IMR-90 (cell line): ENCODE results near the gene RAPGEF2. TPM values are rescaled to one million over a fixed set of nuclear protein-coding genes. Genes with fewer than 3 reads are reported as not detected.

Experiments
- ATAC-seq: fragments of 200-7000 bp; cut with Tn5 transposase; 2 replicates; pipeline ENCODE4 v1.9.1; 2020; ENCODE audit warnings: low read depth, mild to moderate bottlenecking, moderate library complexity
- BruUV-seq: library from RNA; stranded (reverse); fragments of 400-500 nt; replicated peaks from 2 replicates; lab custom pipeline; 2021; lab: Mats Ljungman, UMichigan
- CTCF ChIA-PET: fragments of 300-600 bp; formaldehyde crosslinking; extraction: SDS; loops from one replicate; lab custom pipeline; 2021; ENCODE audit warnings: antibody characterized with exemption; lab: Yijun Ruan, JAX
- POLR2A ChIA-PET: fragments of 300-600 bp; sonication (Branson Sonifier 250); formaldehyde crosslinking; loops from one replicate; lab custom pipeline; 2022; ENCODE audit warnings: antibody characterized with exemption; ENCODE audit not compliant: unreplicated experiment; lab: Charles Lee
- DNase-seq: peaks from one replicate; pipeline ENCODE4 v3.0.0; 2013
- H2AFZ ChIP-seq: replicated peaks from 2 replicates; pipeline ENCODE3; 2013; ENCODE audit warnings: low read length, mild to moderate bottlenecking; ENCODE audit not compliant: poor library complexity
- H2AK5ac ChIP-seq: 2 replicates; pipeline ENCODE4 v1.6.1; 2013; ENCODE audit warnings: low read depth, low read length, inconsistent platforms
- H2AK9ac ChIP-seq: replicated peaks from 2 replicates; pipeline ENCODE3; 2013; ENCODE audit warnings: mild to moderate bottlenecking, low read depth, low read length, moderate library complexity; ENCODE audit not compliant: poor library complexity
- H2BK120ac ChIP-seq: 2 replicates; pipeline ENCODE4 v1.6.1; 2013; ENCODE audit warnings: low read depth, low read length, inconsistent platforms
- H2BK15ac ChIP-seq: 3 replicates; pipeline ENCODE4 v1.6.1; 2013; ENCODE audit warnings: low read depth, low read length, inconsistent platforms
- H2BK20ac ChIP-seq: 2 replicates; pipeline ENCODE4 v1.6.1; 2013; ENCODE audit warnings: low read depth, mild to moderate bottlenecking, inconsistent platforms, low read length, moderate library complexity
- H2BK5ac ChIP-seq: 2 replicates; pipeline ENCODE4 v1.6.1; 2013; ENCODE audit warnings: mild to moderate bottlenecking, low read depth, low read length, inconsistent platforms; ENCODE audit not compliant: poor library complexity, severe bottlenecking
- H3K14ac ChIP-seq: replicated peaks from 2 replicates; pipeline ENCODE4 v1.6.1; 2013; ENCODE audit warnings: low read depth, low read length, inconsistent platforms
- H3K18ac ChIP-seq: 2 replicates; pipeline ENCODE4 v1.6.1; 2013; ENCODE audit warnings: low read depth, low read length, control low read depth
- H3K23ac ChIP-seq: 2 replicates; pipeline ENCODE4 v1.6.1; 2013; ENCODE audit warnings: low read depth, low read length, inconsistent platforms
- H3K27ac ChIP-seq: 2 replicates; pipeline ENCODE4 v1.5.1; 2013; ENCODE audit warnings: mild to moderate bottlenecking, control low read depth, low read length; ENCODE audit not compliant: insufficient read depth
- H3K27me3 ChIP-seq: 2 replicates; pipeline ENCODE4 v1.6.1; 2013; ENCODE audit warnings: low read length; ENCODE audit not compliant: control insufficient read depth, insufficient read depth
- H3K36me3 ChIP-seq: 2 replicates; pipeline ENCODE4 v1.6.1; 2013; ENCODE audit warnings: low read length, mixed read lengths; ENCODE audit not compliant: control insufficient read depth, insufficient read depth
- H3K4ac ChIP-seq: 2 replicates; pipeline ENCODE4 v1.6.1; 2013; ENCODE audit warnings: low read depth, low read length, inconsistent platforms
- H3K4me1 ChIP-seq: 2 replicates; pipeline ENCODE4 v1.6.1; 2013; ENCODE audit warnings: low read length, mixed read lengths; ENCODE audit not compliant: control insufficient read depth, insufficient read depth
- H3K4me2 ChIP-seq: 2 replicates; pipeline ENCODE4 v1.6.1; 2013; ENCODE audit warnings: low read depth, mild to moderate bottlenecking, control low read depth, low read length, moderate library complexity
- H3K4me3 ChIP-seq: 2 replicates; pipeline ENCODE4 v1.5.1; 2013; ENCODE audit warnings: low read depth, mild to moderate bottlenecking, control low read depth, low read length, moderate library complexity; ENCODE audit not compliant: insufficient read depth
- H3K56ac ChIP-seq: 2 replicates; pipeline ENCODE4 v1.6.1; 2013; ENCODE audit warnings: low read length, inconsistent platforms; ENCODE audit not compliant: insufficient read depth; ENCODE audit errors: extremely low read depth
- H3K79me1 ChIP-seq, 2 experiments: 2 replicates each; pipeline ENCODE4 v1.6.1; 2013; ENCODE audit warnings: low read length in 2 of 2, inconsistent platforms in 1 of 2, low read depth in 1 of 2
- H3K9ac ChIP-seq: 2 replicates; pipeline ENCODE4 v1.6.1; 2013; ENCODE audit warnings: low read depth, low read length, control low read depth
- H3K9me1 ChIP-seq: 2 replicates; pipeline ENCODE4 v1.6.1; 2013; ENCODE audit warnings: low read length, inconsistent platforms; ENCODE audit not compliant: insufficient read depth
- H3K9me3 ChIP-seq: 2 replicates; pipeline ENCODE4 v1.6.1; 2013; ENCODE audit warnings: low read length; ENCODE audit not compliant: control insufficient read depth, insufficient read depth
- H4K20me1 ChIP-seq: 2 replicates; pipeline ENCODE4 v1.6.1; 2013; ENCODE audit warnings: low read length, inconsistent platforms; ENCODE audit not compliant: insufficient read depth
- H4K5ac ChIP-seq: 2 replicates; pipeline ENCODE4 v1.6.1; 2013; ENCODE audit warnings: mild to moderate bottlenecking, low read depth, low read length, control low read depth
- H4K8ac ChIP-seq, 2 experiments: 2 replicates each; pipeline ENCODE4 v1.6.1; 2013; ENCODE audit warnings: low read depth in 2 of 2, low read length in 2 of 2, control low read depth in 1 of 2, inconsistent platforms in 1 of 2
- H4K91ac ChIP-seq: 2 replicates; pipeline ENCODE4 v1.6.1; 2013; ENCODE audit warnings: low read depth, low read length, inconsistent platforms; ENCODE audit not compliant: insufficient read depth
- BHLHE40 ChIP-seq: fragments of 150-350 bp; IDR thresholded peaks from 2 replicates; pipeline ENCODE4 v1.6.1; 2016; ENCODE audit warnings: mild to moderate bottlenecking, low read depth, low read length
- CEBPB ChIP-seq: IDR thresholded peaks from 2 replicates; pipeline ENCODE4 v1.6.1; 2012; ENCODE audit warnings: low read depth, low read length, improper control_type of control experiment
- CHD1 ChIP-seq: IDR thresholded peaks from 2 replicates; pipeline ENCODE4 v1.6.1; 2012; ENCODE audit warnings: low read depth, low read length, improper control_type of control experiment
- CTCF ChIP-seq: conservative IDR thresholded peaks from 2 replicates; pipeline ENCODE4 v1.5.1; 2012; ENCODE audit warnings: mild to moderate bottlenecking, low read depth, low read length, improper control_type of control experiment
- ELK1 ChIP-seq: fragments of 150-350 bp; IDR thresholded peaks from 2 replicates; pipeline ENCODE4 v1.6.1; 2016; ENCODE audit warnings: low read depth, mild to moderate bottlenecking, low read length, moderate library complexity, borderline replicate concordance
- FOS ChIP-seq: fragments of 150-350 bp; IDR thresholded peaks from 2 replicates; pipeline ENCODE4 v1.6.1; 2016; ENCODE audit warnings: low read depth, low read length
- MAFK ChIP-seq: IDR thresholded peaks from 2 replicates; pipeline ENCODE4 v1.6.1; 2012; ENCODE audit warnings: low read depth, low read length, improper control_type of control experiment
- MAZ ChIP-seq: IDR thresholded peaks from 2 replicates; pipeline ENCODE4 v1.6.1; 2012; ENCODE audit warnings: low read depth, mild to moderate bottlenecking, low read length, improper control_type of control experiment, moderate library complexity, borderline replicate concordance
- MXI1 ChIP-seq: IDR thresholded peaks from 2 replicates; pipeline ENCODE4 v1.6.1; 2012; ENCODE audit warnings: low read depth, mild to moderate bottlenecking, low read length, moderate library complexity, borderline replicate concordance
- NFE2L2 ChIP-seq: fragments of 150-350 bp; IDR thresholded peaks from 2 replicates; pipeline ENCODE4 v1.6.1; 2016; ENCODE audit warnings: low read depth, mild to moderate bottlenecking, low read length
- POLR2A ChIP-seq: IDR thresholded peaks from 2 replicates; pipeline ENCODE4 v1.6.1; 2012; ENCODE audit warnings: mild to moderate bottlenecking, low read depth, low read length
- RAD21 ChIP-seq: IDR thresholded peaks from 2 replicates; pipeline ENCODE4 v1.6.1; 2012; ENCODE audit warnings: low read length, improper control_type of control experiment
- RCOR1 ChIP-seq: IDR thresholded peaks from 2 replicates; pipeline ENCODE4 v1.6.1; 2012; ENCODE audit warnings: mild to moderate bottlenecking, low read length, improper control_type of control experiment; ENCODE audit not compliant: insufficient replicate concordance
- RFX5 ChIP-seq: IDR thresholded peaks from 2 replicates; pipeline ENCODE4 v1.8.0; 2012; ENCODE audit warnings: low read depth, mild to moderate bottlenecking, low read length, moderate library complexity
- SMC3 ChIP-seq: fragments of 150-350 bp; IDR thresholded peaks from 2 replicates; pipeline ENCODE4 v1.6.1; 2016; ENCODE audit warnings: low read depth, mild to moderate bottlenecking, antibody characterized with exemption, low read length, moderate library complexity
- USF2 ChIP-seq: fragments of 150-350 bp; IDR thresholded peaks from 2 replicates; pipeline ENCODE4 v1.6.1; 2017; ENCODE audit warnings: mild to moderate bottlenecking, antibody characterized with exemption, low read length, low read depth
- whole genome bisulfite sequencing, 2 experiments: methylation state at CpG; one replicate each; pipeline versions ENCODE4 v1.1.5 to v1.1.7; 2013; ENCODE audit warnings: missing lambda C conversion rate in 2 of 2; ENCODE audit not compliant: insufficient read length in 1 of 2; ENCODE audit errors: extremely low coverage in 2 of 2; 5-methylcytosine and 5-hydroxymethylcytosine counted together
- dilution Hi-C: fragments of 300-500 bp; cut with HindIII; formaldehyde crosslinking; loops from one replicate; pipeline ENCODE4 v1.14.3; 2018; ENCODE audit warnings: low sequenced_read_pairs; ENCODE audit not compliant: unreplicated experiment
- in situ Hi-C: fragments of 300-500 bp; cut with MboI; formaldehyde crosslinking; loops from 3 replicates; pipeline ENCODE4 v1.14.3; 2019; ENCODE audit warnings: low sequenced_read_pairs, inconsistent platforms, mixed read lengths
- intact Hi-C: fragments of 100-400 bp; cut with micrococcal nuclease; formaldehyde crosslinking; loops from 2 replicates; pipeline ENCODE4 v1.10.0; 2022
- polyA plus RNA-seq, 3 experiments: library from polyadenylated mRNA; depleted of rRNA; stranded (reverse); fragments of >200 nt; gene quantifications; 2 replicates each; pipeline ENCODE4 v1.2.3, GENCODE V29; 2012; ENCODE audit warnings: low replicate concordance in 1 of 3
- total RNA-seq: library from RNA; depleted of rRNA; stranded (reverse); fragments of >200 nt; gene quantifications from 2 replicates; pipeline ENCODE4 v1.2.3, GENCODE V29; 2012

The RAPGEF2 gene
- total and polyA plus RNA-seq, 2 of the 4 experiments (the other 2 are of a cell fraction) = 27.6 to 109 TPM

- no peak overlapping the region for H3K18ac ChIP-seq
- H3K4me1 ChIP-seq = peaks cover 2% of the 10 kb centered on the region
- no peak overlapping the region for H3K4me3 ChIP-seq
- no peak overlapping the region for H2AK5ac ChIP-seq
- H4K91ac ChIP-seq = no peak overlapping the region
- H4K5ac ChIP-seq = no peak overlapping the region
- in situ Hi-C loops (no loop called here), intact Hi-C loops (no loop called here), dilution Hi-C loops (no loop called here)
- H2BK15ac ChIP-seq = no peak overlapping the region
- no peak overlapping the region for H2BK20ac ChIP-seq
- no TSS peak for BruUV-seq
- H3K4me2 ChIP-seq = no peak overlapping the region
- ChIA-PET CTCF (interaction anchor here (0.7 kb wide), 1 partner anchor 15 kb away, joined by 3 read pairs; no protein-coding TSS in a partner anchor), POLR2A (interaction anchor here (0.6 kb wide), 1 partner anchor 9 kb away, joined by 7 read pairs; no protein-coding TSS in a partner anchor)
- no peak for ATAC-seq
- H3K9me1 ChIP-seq = peaks cover 3% of the 10 kb centered on the region; the same call in 1 of the 2 replicates
- no peak for DNase-seq
- H2AFZ ChIP-seq = no peak overlapping the region
- H3K9me3 ChIP-seq = no peaks in the 10 kb centered on the region
- H3K79me1 ChIP-seq = no peaks in the 10 kb centered on the region
- TF ChIP-seq CHD1 = no peak
- TF ChIP-seq MXI1 = no peak
- TF ChIP-seq NFE2L2 = no peak
- TF ChIP-seq MAFK = no peak
- TF ChIP-seq SMC3 = no peak
- TF ChIP-seq USF2 = no peak
- TF ChIP-seq ELK1 = no peak
- TF ChIP-seq CEBPB = no peak
- no peak for TF ChIP-seq FOS
- no peak for TF ChIP-seq POLR2A
- no peak for TF ChIP-seq MAZ
- no peak for TF ChIP-seq BHLHE40
- TF ChIP-seq RAD21 = no peak
- TF ChIP-seq RCOR1 = no peak
- TF ChIP-seq CTCF = no peak
- no peak for TF ChIP-seq RFX5
- no peak overlapping the region for H2BK5ac ChIP-seq
- H2BK120ac ChIP-seq = no peak overlapping the region
- no peak overlapping the region for H3K27ac ChIP-seq
- no peak overlapping the region for H2AK9ac ChIP-seq
- no peak overlapping the region for H3K14ac ChIP-seq
- no peaks in the 10 kb centered on the region for H3K27me3 ChIP-seq
- H4K20me1 ChIP-seq = no peaks in the 10 kb centered on the region
- H3K23ac ChIP-seq = no peak overlapping the region
- no peak overlapping the region for H4K8ac ChIP-seq
- no CpG with 5 or more reads among the region's 5 CpGs for WGBS, 2 experiments
- no peak overlapping the region for H3K4ac ChIP-seq
- H3K56ac ChIP-seq = no peak overlapping the region
- no peak overlapping the region for H3K9ac ChIP-seq
- H3K36me3 ChIP-seq = no peaks in the 10 kb centered on the region
Measured at GRCh38 chr4:159376289-159376688, 273.4 kb downstream of the RAPGEF2 start.
